IMR-90 (cell line): ENCODE results near the gene SV2C. TPM values are rescaled to one million over a fixed set of nuclear protein-coding genes. Genes with fewer than 3 reads are reported as not detected.

ENCODE experiments used
- ATAC-seq: fragments of 200-7000 bp; cut with Tn5 transposase; 2 replicates; pipeline ENCODE4 v1.9.1; 2020; ENCODE audit warnings: low read depth, mild to moderate bottlenecking, moderate library complexity
- BruUV-seq: library from RNA; stranded (reverse); fragments of 400-500 nt; replicated peaks from 2 replicates; lab custom pipeline; 2021; lab: Mats Ljungman, UMichigan
- CTCF ChIA-PET: fragments of 300-600 bp; formaldehyde crosslinking; extraction: SDS; loops from one replicate; lab custom pipeline; 2021; ENCODE audit warnings: antibody characterized with exemption; lab: Yijun Ruan, JAX
- POLR2A ChIA-PET: fragments of 300-600 bp; sonication (Branson Sonifier 250); formaldehyde crosslinking; loops from one replicate; lab custom pipeline; 2022; ENCODE audit warnings: antibody characterized with exemption; ENCODE audit not compliant: unreplicated experiment; lab: Charles Lee
- DNase-seq: peaks from one replicate; pipeline ENCODE4 v3.0.0; 2013
- H2AFZ ChIP-seq: replicated peaks from 2 replicates; pipeline ENCODE3; 2013; ENCODE audit warnings: low read length, mild to moderate bottlenecking; ENCODE audit not compliant: poor library complexity
- H2AK5ac ChIP-seq: 2 replicates; pipeline ENCODE4 v1.6.1; 2013; ENCODE audit warnings: low read depth, low read length, inconsistent platforms
- H2AK9ac ChIP-seq: replicated peaks from 2 replicates; pipeline ENCODE3; 2013; ENCODE audit warnings: mild to moderate bottlenecking, low read depth, low read length, moderate library complexity; ENCODE audit not compliant: poor library complexity
- H2BK120ac ChIP-seq: 2 replicates; pipeline ENCODE4 v1.6.1; 2013; ENCODE audit warnings: low read depth, low read length, inconsistent platforms
- H2BK15ac ChIP-seq: 3 replicates; pipeline ENCODE4 v1.6.1; 2013; ENCODE audit warnings: low read depth, low read length, inconsistent platforms
- H2BK20ac ChIP-seq: 2 replicates; pipeline ENCODE4 v1.6.1; 2013; ENCODE audit warnings: low read depth, mild to moderate bottlenecking, inconsistent platforms, low read length, moderate library complexity
- H2BK5ac ChIP-seq: 2 replicates; pipeline ENCODE4 v1.6.1; 2013; ENCODE audit warnings: mild to moderate bottlenecking, low read depth, low read length, inconsistent platforms; ENCODE audit not compliant: poor library complexity, severe bottlenecking
- H3K14ac ChIP-seq: replicated peaks from 2 replicates; pipeline ENCODE4 v1.6.1; 2013; ENCODE audit warnings: low read depth, low read length, inconsistent platforms
- H3K18ac ChIP-seq: 2 replicates; pipeline ENCODE4 v1.6.1; 2013; ENCODE audit warnings: low read depth, low read length, control low read depth
- H3K23ac ChIP-seq: 2 replicates; pipeline ENCODE4 v1.6.1; 2013; ENCODE audit warnings: low read depth, low read length, inconsistent platforms
- H3K27ac ChIP-seq: 2 replicates; pipeline ENCODE4 v1.5.1; 2013; ENCODE audit warnings: mild to moderate bottlenecking, control low read depth, low read length; ENCODE audit not compliant: insufficient read depth
- H3K27me3 ChIP-seq: 2 replicates; pipeline ENCODE4 v1.6.1; 2013; ENCODE audit warnings: low read length; ENCODE audit not compliant: control insufficient read depth, insufficient read depth
- H3K36me3 ChIP-seq: 2 replicates; pipeline ENCODE4 v1.6.1; 2013; ENCODE audit warnings: low read length, mixed read lengths; ENCODE audit not compliant: control insufficient read depth, insufficient read depth
- H3K4ac ChIP-seq: 2 replicates; pipeline ENCODE4 v1.6.1; 2013; ENCODE audit warnings: low read depth, low read length, inconsistent platforms
- H3K4me1 ChIP-seq: 2 replicates; pipeline ENCODE4 v1.6.1; 2013; ENCODE audit warnings: low read length, mixed read lengths; ENCODE audit not compliant: control insufficient read depth, insufficient read depth
- H3K4me2 ChIP-seq: 2 replicates; pipeline ENCODE4 v1.6.1; 2013; ENCODE audit warnings: low read depth, mild to moderate bottlenecking, control low read depth, low read length, moderate library complexity
- H3K4me3 ChIP-seq: 2 replicates; pipeline ENCODE4 v1.5.1; 2013; ENCODE audit warnings: low read depth, mild to moderate bottlenecking, control low read depth, low read length, moderate library complexity; ENCODE audit not compliant: insufficient read depth
- H3K56ac ChIP-seq: 2 replicates; pipeline ENCODE4 v1.6.1; 2013; ENCODE audit warnings: low read length, inconsistent platforms; ENCODE audit not compliant: insufficient read depth; ENCODE audit errors: extremely low read depth
- H3K79me1 ChIP-seq, 2 experiments: 2 replicates each; pipeline ENCODE4 v1.6.1; 2013; ENCODE audit warnings: low read length in 2 of 2, inconsistent platforms in 1 of 2, low read depth in 1 of 2
- H3K9ac ChIP-seq: 2 replicates; pipeline ENCODE4 v1.6.1; 2013; ENCODE audit warnings: low read depth, low read length, control low read depth
- H3K9me1 ChIP-seq: 2 replicates; pipeline ENCODE4 v1.6.1; 2013; ENCODE audit warnings: low read length, inconsistent platforms; ENCODE audit not compliant: insufficient read depth
- H3K9me3 ChIP-seq: 2 replicates; pipeline ENCODE4 v1.6.1; 2013; ENCODE audit warnings: low read length; ENCODE audit not compliant: control insufficient read depth, insufficient read depth
- H4K20me1 ChIP-seq: 2 replicates; pipeline ENCODE4 v1.6.1; 2013; ENCODE audit warnings: low read length, inconsistent platforms; ENCODE audit not compliant: insufficient read depth
- H4K5ac ChIP-seq: 2 replicates; pipeline ENCODE4 v1.6.1; 2013; ENCODE audit warnings: mild to moderate bottlenecking, low read depth, low read length, control low read depth
- H4K8ac ChIP-seq, 2 experiments: 2 replicates each; pipeline ENCODE4 v1.6.1; 2013; ENCODE audit warnings: low read depth in 2 of 2, low read length in 2 of 2, control low read depth in 1 of 2, inconsistent platforms in 1 of 2
- H4K91ac ChIP-seq: 2 replicates; pipeline ENCODE4 v1.6.1; 2013; ENCODE audit warnings: low read depth, low read length, inconsistent platforms; ENCODE audit not compliant: insufficient read depth
- CEBPB ChIP-seq: IDR thresholded peaks from 2 replicates; pipeline ENCODE4 v1.6.1; 2012; ENCODE audit warnings: low read depth, low read length, improper control_type of control experiment
- FOS ChIP-seq: fragments of 150-350 bp; IDR thresholded peaks from 2 replicates; pipeline ENCODE4 v1.6.1; 2016; ENCODE audit warnings: low read depth, low read length
- MAFK ChIP-seq: IDR thresholded peaks from 2 replicates; pipeline ENCODE4 v1.6.1; 2012; ENCODE audit warnings: low read depth, low read length, improper control_type of control experiment
- POLR2A ChIP-seq: IDR thresholded peaks from 2 replicates; pipeline ENCODE4 v1.6.1; 2012; ENCODE audit warnings: mild to moderate bottlenecking, low read depth, low read length
- RAD21 ChIP-seq: IDR thresholded peaks from 2 replicates; pipeline ENCODE4 v1.6.1; 2012; ENCODE audit warnings: low read length, improper control_type of control experiment
- RFX5 ChIP-seq: IDR thresholded peaks from 2 replicates; pipeline ENCODE4 v1.8.0; 2012; ENCODE audit warnings: low read depth, mild to moderate bottlenecking, low read length, moderate library complexity
- SMC3 ChIP-seq: fragments of 150-350 bp; IDR thresholded peaks from 2 replicates; pipeline ENCODE4 v1.6.1; 2016; ENCODE audit warnings: low read depth, mild to moderate bottlenecking, antibody characterized with exemption, low read length, moderate library complexity
- WGBS, 2 experiments: methylation state at CpG; one replicate each; pipeline versions ENCODE4 v1.1.5 to v1.1.7; 2013; ENCODE audit warnings: missing lambda C conversion rate in 2 of 2; ENCODE audit not compliant: insufficient read length in 1 of 2; ENCODE audit errors: extremely low coverage in 2 of 2; 5-methylcytosine and 5-hydroxymethylcytosine counted together
- dilution Hi-C: fragments of 300-500 bp; cut with HindIII; formaldehyde crosslinking; loops from one replicate; pipeline ENCODE4 v1.14.3; 2018; ENCODE audit warnings: low sequenced_read_pairs; ENCODE audit not compliant: unreplicated experiment
- in situ Hi-C: fragments of 300-500 bp; cut with MboI; formaldehyde crosslinking; loops from 3 replicates; pipeline ENCODE4 v1.14.3; 2019; ENCODE audit warnings: low sequenced_read_pairs, inconsistent platforms, mixed read lengths
- intact Hi-C: fragments of 100-400 bp; cut with micrococcal nuclease; formaldehyde crosslinking; loops from 2 replicates; pipeline ENCODE4 v1.10.0; 2022
- polyA plus RNA-seq, 3 experiments: library from polyadenylated mRNA; depleted of rRNA; stranded (reverse); fragments of >200 nt; gene quantifications; 2 replicates each; pipeline ENCODE4 v1.2.3, GENCODE V29; 2012; ENCODE audit warnings: low replicate concordance in 1 of 3
- total RNA-seq: library from RNA; depleted of rRNA; stranded (reverse); fragments of >200 nt; gene quantifications from 2 replicates; pipeline ENCODE4 v1.2.3, GENCODE V29; 2012

Gene SV2C
- total and polyA plus RNA-seq, 2 of the 4 experiments (the other 2 are of a cell fraction): not detected

- Histone ChIP-seq H3K4me2 (no peak overlapping the region), H3K4me1 (no peaks in the 10 kb centered on the region), H2BK120ac (no peak overlapping the region), H4K8ac (no peak overlapping the region), H3K9me3 (no peaks in the 10 kb centered on the region), H2BK15ac (no peak overlapping the region), H2AK9ac (no peak overlapping the region), H3K14ac (no peak overlapping the region), H3K9me1 (no peaks in the 10 kb centered on the region), H2AFZ (no peak overlapping the region), H3K4ac (no peak overlapping the region), H3K36me3 (no peaks in the 10 kb centered on the region), H3K56ac (no peak overlapping the region), H2BK20ac (no peak overlapping the region), H2AK5ac (no peak overlapping the region), H4K20me1 (no peaks in the 10 kb centered on the region), H4K91ac (no peak overlapping the region), H3K18ac (no peak overlapping the region), H2BK5ac (no peak overlapping the region), H3K23ac (no peak overlapping the region), H3K27ac (no peak overlapping the region), H3K79me1 (no peaks in the 10 kb centered on the region), H3K4me3 (no peak overlapping the region), H3K27me3 (no peaks in the 10 kb centered on the region), H4K5ac (no peak overlapping the region), H3K9ac (no peak overlapping the region)
- no peak for ATAC-seq
- in situ Hi-C loops (no loop called here), intact Hi-C loops (no loop called here), dilution Hi-C loops (no loop called here)
- POLR2A ChIA-PET: no interaction called here
- CTCF ChIA-PET: interaction anchor here (0.6 kb wide), 1 partner anchor 519 kb away, joined by 4 read pairs; no protein-coding TSS in a partner anchor
- DNase-seq: no peak
- no peak for TF ChIP-seq CEBPB
- TF ChIP-seq MAFK: no peak
- no peak for TF ChIP-seq POLR2A
- TF ChIP-seq FOS: no peak
- no peak for TF ChIP-seq SMC3
- no peak for TF ChIP-seq RFX5
- TF ChIP-seq RAD21: no peak
- BruUV-seq: no TSS peak
- 17% methylated on average over 4 of the region's 5 CpGs; no CpG with 5 or more reads in 1 of the 2 experiments for WGBS, 2 experiments
Measured at GRCh38 chr5:76178913-76179312, 95.7 kb downstream of the SV2C start.
